Heart right ventricle (tissue), 16 donors: ENCODE measurements around the gene DNAH17. TPM values are rescaled to one million over a fixed set of nuclear protein-coding genes. Genes with fewer than 3 reads are reported as not detected.

Source experiments
- ATAC-seq, 8 donors: fragments of 200-7000 bp; cut with Tn5 transposase; one replicate each; pipeline ENCODE4 v1.9.1; 2020; ENCODE audit warnings: mild to moderate bottlenecking in 8 of 8, moderate library complexity in 8 of 8, moderate number of reproducible peaks in 1 of 8
- DNase-seq, 2 donors: peaks; one replicate each; pipeline ENCODE4 v3.0.0-alpha.2; 2020
- H3K27ac ChIP-seq, 10 donors: fragments of 200-600 bp; sonication (generic) in 2 of 10; one replicate each; pipeline versions ENCODE4 v1.5.0 to v1.8.0; 2020 to 2022; ENCODE audit warnings: mild to moderate bottlenecking in 3 of 10
- H3K27me3 ChIP-seq, 7 donors: fragments of 200-600 bp; one replicate each; pipeline ENCODE4 v1.8.0; 2021 to 2022; ENCODE audit warnings: mild to moderate bottlenecking in 2 of 7
- H3K36me3 ChIP-seq, 9 donors: fragments of 200-600 bp; sonication (generic) in 1 of 9; one replicate each; pipeline versions ENCODE4 v1.5.0 to v1.8.0; 2020 to 2022; ENCODE audit warnings: mild to moderate bottlenecking in 2 of 9
- H3K4me1 ChIP-seq, 9 donors: fragments of 200-600 bp; sonication (generic) in 1 of 9; one replicate each; pipeline versions ENCODE4 v1.5.0 to v1.8.0; 2020 to 2022; ENCODE audit warnings: mild to moderate bottlenecking in 4 of 9
- H3K4me3 ChIP-seq, 10 donors: fragments of 200-600 bp; sonication (generic) in 2 of 10; one replicate each; pipeline versions ENCODE4 v1.5.0 to v1.8.0; 2020 to 2022; ENCODE audit warnings: mild to moderate bottlenecking in 7 of 10, moderate library complexity in 2 of 10
- H3K9me3 ChIP-seq, 11 donors: fragments of 200-600 bp in 10 of 11; sonication (generic) in 2 of 11; one replicate each; pipeline versions ENCODE4 v1.5.0 to v1.8.0; 2013 to 2022; ENCODE audit warnings: mild to moderate bottlenecking in 2 of 11, control low read depth in 1 of 11, moderate library complexity in 1 of 11
- WGBS, 2 donors: extraction: QIAGEN DNeasy Blood & Tissue Kit; methylation state at CpG; one replicate each; pipeline ENCODE4 v1.1.7; 2013; ENCODE audit warnings: inconsistent platforms in 1 of 2; 5-methylcytosine and 5-hydroxymethylcytosine counted together
- intact Hi-C, 10 donors: fragments of 100-400 bp; cut with DNase I; formaldehyde crosslinking; loops; one replicate each; pipeline versions ENCODE4 v1.11.1 to v1.14.2; 2022
- polyA plus RNA-seq, 2 donors: library from polyadenylated mRNA; stranded (reverse); fragments of 200-250 nt; gene quantifications; one replicate each; pipeline ENCODE4 v1.2.3, GENCODE V29; 2013
- total RNA-seq, 10 donors: library from RNA; stranded (reverse); fragmentation: NEBNext Ultra II Directional in 3 of 10; extraction: Animal tissue kit (Norgen Biotek cat#: 25700) in 3 of 10; gene quantifications; one replicate each; pipeline versions ENCODE4 v1.2.1 to v1.2.4, GENCODE V29; 2021 to 2023
- TF ChIP-seq, protein P1 (sequence below), 9 donors: fragments of 200-600 bp; sonication (generic) in 2 of 9; IDR thresholded peaks; one replicate each; pipeline versions ENCODE4 v1.5.0 to v1.8.0; 2021 to 2022; ENCODE audit warnings: antibody characterized with exemption in 9 of 9, mild to moderate bottlenecking in 5 of 9, moderate library complexity in 1 of 9
- donor health status: Arrhythmogenic right ventricular cardiomyopathy.
- donor health status: ischemic (EF 13 %, LVEDD 7.1; RV severe dilation, severe dysfunction).
- donor health status: healthy with polysubstance abuse.
- donor health status: DM: no; HTN: yes; CAD: no.
- donor health status: DM: no; HTN: no; CAD: no.
- donor health status: ischemic (EF 25% LVEDD 6.9; RV normal size, moderate dysfunction).
- donor health status: ischemic (EF 25% LVEDD 5.7; RV mildly dilated, moderate dysfunction).
- donor health status: healthy.
- donor health status: DM: yes; HTN: yes; CAD: no.
- donor health status: Ischemic cardiomyopathy.
- donor health status: ischemic (EF 35%, LVEDD 5.7; RV mildly dilated, moderate dysfunction).
- donor health status: nonischemic (EF 11% LVEDD 7.7; RV severe dilation, severe dysfunction).
- donor health status: DM: yes; HTN: yes; CAD: no.
- donor health status: PGD.
- donor health status: ischemic (EF 29% LVEDD 5.4; RV normal size, mild dysfunction).
- donor health status: nonischemic (EF 23%, LVEDD 6.1; RV moderate dilation, normal function).

DNAH17 gene
- total and polyA plus RNA-seq, 12 donors = 0.05 to 0.30 (median 0.09) TPM; not detected in 4

DNA sequence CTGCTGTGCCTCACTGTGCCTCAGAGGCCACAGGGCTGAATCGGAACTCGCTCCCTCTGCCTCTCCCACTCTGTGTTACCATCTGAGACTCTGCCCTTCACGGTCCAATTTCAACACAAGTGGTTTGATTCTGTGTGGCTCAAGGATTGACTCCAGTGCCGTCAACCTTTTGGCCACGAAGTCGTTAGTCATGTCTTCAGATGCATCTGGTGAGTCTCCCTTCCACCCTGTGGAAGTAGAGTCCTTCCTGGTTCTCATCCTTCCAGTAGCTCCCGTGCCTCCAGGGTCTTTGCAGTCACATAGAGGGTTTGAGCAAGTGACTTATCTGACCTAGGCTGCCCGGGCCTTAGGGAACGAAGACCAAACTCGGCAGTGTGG is 147.6 kb downstream of the DNAH17 start:
- peaks cover 0 to 8% (median 0%) of the 10 kb centered on the region in 9 donors for H3K4me1 ChIP-seq
- 82 to 88% methylated on average over 10 of the region's 10 CpGs for WGBS, 2 donors
- H3K27me3 ChIP-seq = no peaks in the 10 kb centered on the region
- H3K4me3 ChIP-seq = no peak overlapping the region
- intact Hi-C loops = no loop called here
- TF ChIP-seq, protein P1, sequence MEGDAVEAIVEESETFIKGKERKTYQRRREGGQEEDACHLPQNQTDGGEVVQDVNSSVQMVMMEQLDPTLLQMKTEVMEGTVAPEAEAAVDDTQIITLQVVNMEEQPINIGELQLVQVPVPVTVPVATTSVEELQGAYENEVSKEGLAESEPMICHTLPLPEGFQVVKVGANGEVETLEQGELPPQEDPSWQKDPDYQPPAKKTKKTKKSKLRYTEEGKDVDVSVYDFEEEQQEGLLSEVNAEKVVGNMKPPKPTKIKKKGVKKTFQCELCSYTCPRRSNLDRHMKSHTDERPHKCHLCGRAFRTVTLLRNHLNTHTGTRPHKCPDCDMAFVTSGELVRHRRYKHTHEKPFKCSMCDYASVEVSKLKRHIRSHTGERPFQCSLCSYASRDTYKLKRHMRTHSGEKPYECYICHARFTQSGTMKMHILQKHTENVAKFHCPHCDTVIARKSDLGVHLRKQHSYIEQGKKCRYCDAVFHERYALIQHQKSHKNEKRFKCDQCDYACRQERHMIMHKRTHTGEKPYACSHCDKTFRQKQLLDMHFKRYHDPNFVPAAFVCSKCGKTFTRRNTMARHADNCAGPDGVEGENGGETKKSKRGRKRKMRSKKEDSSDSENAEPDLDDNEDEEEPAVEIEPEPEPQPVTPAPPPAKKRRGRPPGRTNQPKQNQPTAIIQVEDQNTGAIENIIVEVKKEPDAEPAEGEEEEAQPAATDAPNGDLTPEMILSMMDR (IDR thresholded peaks at IDR 0.05) = no peak
- no peak for ATAC-seq
- DNase-seq = no peak
- H3K9me3 ChIP-seq = no peaks in the 10 kb centered on the region
- no peak overlapping the region for H3K27ac ChIP-seq
- peaks cover 0 to 56% (median 12%) of the 10 kb centered on the region in 9 donors for H3K36me3 ChIP-seq

DNA sequence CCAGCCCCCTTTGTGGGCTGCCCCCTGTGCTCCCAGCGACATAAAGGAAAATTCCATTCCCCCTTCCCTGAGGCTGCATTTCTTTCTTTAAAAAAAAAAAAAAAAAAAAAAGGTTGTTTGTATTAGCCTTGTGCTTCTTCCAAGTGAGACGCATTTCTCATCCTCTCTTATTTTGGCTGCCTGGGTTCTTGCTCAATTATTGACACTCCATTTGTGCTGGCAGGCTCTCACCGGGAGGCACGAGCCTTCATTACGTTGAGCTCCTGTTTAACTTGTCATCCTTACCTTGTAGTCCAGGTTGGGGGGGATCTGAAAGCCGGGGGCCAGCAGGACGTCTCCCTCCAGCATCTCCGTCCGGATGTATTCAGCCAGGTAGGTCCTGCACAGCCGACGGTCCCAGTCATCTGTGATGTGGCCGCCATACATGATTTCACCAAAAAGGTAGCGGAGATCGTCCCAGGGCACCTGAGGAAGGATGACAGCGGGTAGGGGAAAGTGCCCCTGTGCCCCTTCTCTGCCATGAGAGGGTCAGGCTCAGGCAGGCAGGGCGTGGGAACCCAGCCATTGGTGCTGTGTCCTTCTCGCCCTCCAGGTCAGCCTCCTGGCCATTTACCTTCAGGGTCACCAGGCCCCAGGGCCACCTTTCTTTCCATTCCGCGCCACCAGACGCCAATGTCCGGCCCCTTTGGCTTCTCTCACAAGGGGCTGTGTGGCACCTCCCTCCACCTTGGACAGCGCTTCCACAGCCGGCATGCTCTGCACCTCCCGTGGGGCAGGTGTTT is 148.2 kb downstream of the DNAH17 start:
- peaks cover 0 to 9% (median 0%) of the 10 kb centered on the region in 9 donors for H3K4me1 ChIP-seq
- no peaks in the 10 kb centered on the region for H3K27me3 ChIP-seq
- H3K4me3 ChIP-seq = no peak overlapping the region
- ATAC-seq (no peak), DNase-seq (no peak)
- whole genome bisulfite sequencing, 2 donors = 90% methylated on average over 24 of the region's 24 CpGs
- no peak overlapping the region for H3K27ac ChIP-seq
- TF ChIP-seq, protein P1 (IDR thresholded peaks at IDR 0.05) = no peak
- intact Hi-C loops = no loop called here
- peaks cover 0 to 61% (median 17%) of the 10 kb centered on the region in 9 donors for H3K36me3 ChIP-seq
- no peaks in the 10 kb centered on the region for H3K9me3 ChIP-seq

DNA sequence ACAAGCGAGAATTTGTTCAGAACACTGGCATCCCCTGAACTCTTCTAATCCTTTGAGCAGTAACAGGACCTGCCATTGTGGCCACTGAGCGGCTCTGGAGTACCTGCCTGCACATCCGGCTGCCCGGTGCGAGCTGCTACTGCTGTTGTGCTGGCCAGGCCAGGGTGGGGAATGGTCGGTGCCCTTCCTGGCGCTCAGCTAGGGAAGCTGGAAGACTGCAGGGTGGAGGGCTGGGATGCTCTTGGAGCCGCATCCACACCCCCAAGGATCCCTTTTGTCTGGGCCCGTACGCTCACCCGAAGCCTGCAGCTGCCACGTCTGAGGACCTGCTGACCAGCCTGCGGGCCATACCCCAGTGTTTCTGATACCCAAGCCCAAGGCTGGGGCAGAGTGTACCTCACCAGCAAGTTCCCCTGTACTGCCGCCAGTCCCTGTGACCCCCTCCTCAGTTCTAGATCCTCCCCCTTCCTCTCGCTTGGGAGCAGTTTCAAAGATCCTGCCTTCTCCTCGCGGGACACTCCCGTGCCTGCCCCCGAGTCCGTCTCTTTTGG is 149.1 kb downstream of the DNAH17 start:
- H3K4me1 ChIP-seq = peaks cover 0 to 9% (median 0%) of the 10 kb centered on the region in 9 donors
- TF ChIP-seq, protein P1 (IDR thresholded peaks at IDR 0.05) = no peak
- H3K4me3 ChIP-seq = no peak overlapping the region
- H3K27ac ChIP-seq = no peak overlapping the region
- ATAC-seq (no peak), DNase-seq (no peak)
- no peaks in the 10 kb centered on the region for H3K9me3 ChIP-seq
- 89 to 90% methylated on average over 20 of the region's 20 CpGs for WGBS, 2 donors
- H3K27me3 ChIP-seq = no peaks in the 10 kb centered on the region
- intact Hi-C loops = no loop called here
- H3K36me3 ChIP-seq = peaks cover 0 to 71% (median 24%) of the 10 kb centered on the region in 9 donors

DNA sequence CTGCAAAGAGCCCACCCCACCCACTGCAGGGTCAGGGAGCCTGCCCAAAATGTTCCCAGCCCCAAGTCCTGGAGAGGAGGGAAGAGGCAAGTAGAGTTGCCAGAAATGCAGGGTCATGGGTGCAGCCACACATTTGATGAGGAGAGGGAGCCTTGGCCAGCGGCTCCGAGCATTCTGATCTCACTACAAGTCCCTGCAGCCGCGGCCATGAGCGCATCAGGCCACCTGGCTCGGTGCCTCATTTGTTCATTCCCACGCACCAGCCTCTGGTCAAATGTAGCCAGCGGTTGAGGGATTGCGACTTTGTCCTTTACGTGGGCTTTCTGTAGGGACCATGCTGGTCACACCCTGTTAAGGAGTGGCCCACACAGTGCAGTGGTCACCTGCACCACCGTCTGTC is 150.1 kb downstream of the DNAH17 start:
- Histone ChIP-seq H3K9me3 (no peaks in the 10 kb centered on the region), H3K4me3 (no peak overlapping the region), H3K27ac (no peak overlapping the region), H3K36me3 (peaks cover 0 to 80% (median 25%) of the 10 kb centered on the region in 9 donors), H3K4me1 (peaks cover 0 to 9% (median 4%) of the 10 kb centered on the region in 9 donors), H3K27me3 (no peaks in the 10 kb centered on the region)
- 87 to 88% methylated on average over 11 of the region's 11 CpGs for WGBS, 2 donors
- ATAC-seq = no peak
- intact Hi-C loops = no loop called here
- no peak for DNase-seq
- TF ChIP-seq, protein P1 (IDR thresholded peaks at IDR 0.05) = no peak
